ENCODE results near the gene RNASE12. TPM values are rescaled to one million over a fixed set of nuclear protein-coding genes. Genes with fewer than 3 reads are reported as not detected.

RNASE12 gene
- total and polyA plus RNA-seq, 8 donors, result not detected

DNA sequence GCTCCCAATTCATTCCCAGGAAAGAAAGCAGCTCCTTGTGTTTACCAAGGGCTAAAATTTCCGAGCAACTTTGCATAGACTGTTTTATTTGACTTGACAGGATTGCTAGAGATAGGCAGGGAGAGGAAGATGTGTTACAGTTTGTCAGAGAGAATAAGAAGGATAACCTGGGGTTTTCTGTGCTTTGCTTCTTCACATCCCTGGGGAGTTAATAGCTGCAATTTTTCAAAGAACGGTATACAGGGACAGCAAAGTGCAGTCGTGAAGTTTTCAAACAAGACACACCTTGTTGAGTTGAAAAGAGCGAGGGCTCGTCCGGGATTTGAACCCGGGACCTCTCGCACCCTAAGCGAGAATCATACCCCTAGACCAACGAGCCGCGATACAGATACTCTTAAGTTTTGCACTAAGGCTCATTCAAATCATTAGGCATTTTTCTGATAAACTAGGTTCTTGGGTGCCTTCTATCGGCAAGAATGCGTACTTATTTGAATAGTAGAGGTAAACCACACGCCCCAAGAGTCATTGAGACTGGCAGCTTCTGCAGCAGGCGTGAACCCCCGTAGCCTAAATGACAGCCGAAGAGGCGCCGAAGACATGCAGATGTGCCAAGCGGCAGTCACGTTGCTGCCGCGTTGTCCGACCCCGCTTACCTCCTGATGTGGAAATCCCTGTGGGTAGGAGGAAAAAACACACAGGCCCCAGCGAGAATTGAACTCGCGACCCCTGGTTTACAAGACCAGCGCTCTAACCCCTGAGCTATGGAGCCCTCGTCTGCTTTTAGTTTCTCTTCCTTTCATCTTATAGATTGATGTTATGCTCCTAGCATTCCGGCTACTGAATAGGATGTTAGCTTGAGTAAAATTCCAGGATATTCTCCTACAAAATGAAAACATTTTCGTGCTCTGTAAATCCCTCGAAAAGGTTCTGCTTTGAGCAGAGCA lies 22.2 kb upstream of the RNASE12 start:
- DNase-seq (peak; percentile 72 to 88 (median 81)), FAIRE-seq (no peak), ATAC-seq (peak; percentile 71 to 86 (median 80))
- H3K4me1 ChIP-seq, result peaks cover 0 to 8% (median 6%) of the 10 kb centered on the region in 3 donors
- H3K36me3 ChIP-seq, result no peaks in the 10 kb centered on the region
- peak overlapping the region in 3 of 4 donors; percentile 13 to 50 (median 36) for H3K4me3 ChIP-seq
- peak overlapping the region in 3 of 4 donors; percentile 6 to 75 (median 67) for H3K27ac ChIP-seq
- intact Hi-C loops (cut with DNase I), result loop anchor here in 1 of 3 donors (10.0 kb wide), 1 partner anchor 71 kb away; the partner anchor contains the start of genes ANG and RNASE4
- no peaks in the 10 kb centered on the region for H3K9me3 ChIP-seq
- no peaks in the 10 kb centered on the region for H3K27me3 ChIP-seq
- WGBS, 2 donors, result 0% methylated on average over 34 of the region's 34 CpGs
- TF ChIP-seq, protein P1, sequence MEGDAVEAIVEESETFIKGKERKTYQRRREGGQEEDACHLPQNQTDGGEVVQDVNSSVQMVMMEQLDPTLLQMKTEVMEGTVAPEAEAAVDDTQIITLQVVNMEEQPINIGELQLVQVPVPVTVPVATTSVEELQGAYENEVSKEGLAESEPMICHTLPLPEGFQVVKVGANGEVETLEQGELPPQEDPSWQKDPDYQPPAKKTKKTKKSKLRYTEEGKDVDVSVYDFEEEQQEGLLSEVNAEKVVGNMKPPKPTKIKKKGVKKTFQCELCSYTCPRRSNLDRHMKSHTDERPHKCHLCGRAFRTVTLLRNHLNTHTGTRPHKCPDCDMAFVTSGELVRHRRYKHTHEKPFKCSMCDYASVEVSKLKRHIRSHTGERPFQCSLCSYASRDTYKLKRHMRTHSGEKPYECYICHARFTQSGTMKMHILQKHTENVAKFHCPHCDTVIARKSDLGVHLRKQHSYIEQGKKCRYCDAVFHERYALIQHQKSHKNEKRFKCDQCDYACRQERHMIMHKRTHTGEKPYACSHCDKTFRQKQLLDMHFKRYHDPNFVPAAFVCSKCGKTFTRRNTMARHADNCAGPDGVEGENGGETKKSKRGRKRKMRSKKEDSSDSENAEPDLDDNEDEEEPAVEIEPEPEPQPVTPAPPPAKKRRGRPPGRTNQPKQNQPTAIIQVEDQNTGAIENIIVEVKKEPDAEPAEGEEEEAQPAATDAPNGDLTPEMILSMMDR (IDR thresholded peaks at IDR 0.05), result peak; percentile 47 to 61 (median 51)

DNA sequence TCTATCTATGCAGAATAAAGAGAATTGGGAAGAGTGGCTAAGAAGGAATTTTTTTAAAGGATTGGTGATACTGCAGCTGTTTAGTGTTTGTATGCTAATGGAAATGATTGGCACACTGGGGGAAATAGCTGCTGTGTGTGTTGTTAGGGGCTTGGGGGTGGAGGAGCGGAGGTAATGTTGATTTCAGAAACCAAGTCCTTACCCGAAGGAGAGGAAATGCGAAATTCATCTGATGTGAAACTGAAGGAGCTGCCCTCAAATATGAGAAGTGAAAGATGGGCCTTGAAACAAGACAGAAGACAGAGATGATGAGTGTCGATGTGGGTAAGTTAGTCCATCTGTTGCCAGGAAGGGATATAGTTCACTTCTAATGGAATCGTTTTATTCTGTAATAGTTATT lies 21.2 kb upstream of the RNASE12 start:
- WGBS, 2 donors, result 48 to 57% methylated on average over 5 of the region's 5 CpGs
- peak overlapping the region in 1 of 4 donors; percentile 2 for H3K27ac ChIP-seq

DNA sequence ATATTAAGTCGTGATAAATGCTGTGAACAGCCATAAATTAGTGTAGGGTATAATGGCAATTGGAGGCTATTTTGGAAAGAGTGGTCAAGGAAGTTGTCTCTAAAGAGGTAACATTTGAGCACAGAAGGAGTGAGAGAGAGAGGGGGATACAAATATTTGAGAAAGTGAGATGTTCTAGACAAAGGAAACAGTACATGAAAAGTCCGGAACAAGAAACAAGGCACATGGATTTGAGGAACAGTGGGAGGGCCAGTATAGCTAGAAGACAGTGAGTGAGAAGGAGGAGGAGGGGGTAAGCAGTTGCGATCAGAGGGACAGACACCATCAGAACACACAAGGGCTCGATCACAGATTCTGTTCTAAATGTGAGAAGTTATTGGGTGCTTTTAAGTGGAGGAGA lies 20.1 kb upstream of the RNASE12 start:
- 45 to 49% methylated on average over 4 of the region's 4 CpGs for WGBS, 2 donors
- TF ChIP-seq, protein P1 (IDR thresholded peaks at IDR 0.05), result no peak
- no peak for ATAC-seq
- Histone ChIP-seq H3K4me3 (no peak overlapping the region), H3K27me3 (no peaks in the 10 kb centered on the region), H3K27ac (no peak overlapping the region), H3K4me1 (peaks cover 0 to 8% (median 6%) of the 10 kb centered on the region in 3 donors), H3K9me3 (no peaks in the 10 kb centered on the region), H3K36me3 (no peaks in the 10 kb centered on the region)
- FAIRE-seq, result no peak
- intact Hi-C loops (cut with DNase I), result loop anchor here in 1 of 3 donors (10.0 kb wide), 1 partner anchor 74 kb away; the partner anchor contains the start of genes ANG and RNASE4
- DNase-seq, result no peak

More for the DNA sequence above, 21.2 kb upstream of the RNASE12 start:
- Histone ChIP-seq H3K9me3 (no peaks in the 10 kb centered on the region), H3K27me3 (no peaks in the 10 kb centered on the region), H3K4me3 (no peak overlapping the region), H3K36me3 (no peaks in the 10 kb centered on the region), H3K4me1 (peaks cover 0 to 8% (median 6%) of the 10 kb centered on the region in 3 donors)
- DNase-seq (no peak), ATAC-seq (no peak), FAIRE-seq (no peak)
- intact Hi-C loops (cut with DNase I), result loop anchor here in 1 of 3 donors (10.0 kb wide), 1 partner anchor 72 kb away; the partner anchor contains the start of genes ANG and RNASE4
- TF ChIP-seq, protein P1 (IDR thresholded peaks at IDR 0.05), result no peak

DNA sequence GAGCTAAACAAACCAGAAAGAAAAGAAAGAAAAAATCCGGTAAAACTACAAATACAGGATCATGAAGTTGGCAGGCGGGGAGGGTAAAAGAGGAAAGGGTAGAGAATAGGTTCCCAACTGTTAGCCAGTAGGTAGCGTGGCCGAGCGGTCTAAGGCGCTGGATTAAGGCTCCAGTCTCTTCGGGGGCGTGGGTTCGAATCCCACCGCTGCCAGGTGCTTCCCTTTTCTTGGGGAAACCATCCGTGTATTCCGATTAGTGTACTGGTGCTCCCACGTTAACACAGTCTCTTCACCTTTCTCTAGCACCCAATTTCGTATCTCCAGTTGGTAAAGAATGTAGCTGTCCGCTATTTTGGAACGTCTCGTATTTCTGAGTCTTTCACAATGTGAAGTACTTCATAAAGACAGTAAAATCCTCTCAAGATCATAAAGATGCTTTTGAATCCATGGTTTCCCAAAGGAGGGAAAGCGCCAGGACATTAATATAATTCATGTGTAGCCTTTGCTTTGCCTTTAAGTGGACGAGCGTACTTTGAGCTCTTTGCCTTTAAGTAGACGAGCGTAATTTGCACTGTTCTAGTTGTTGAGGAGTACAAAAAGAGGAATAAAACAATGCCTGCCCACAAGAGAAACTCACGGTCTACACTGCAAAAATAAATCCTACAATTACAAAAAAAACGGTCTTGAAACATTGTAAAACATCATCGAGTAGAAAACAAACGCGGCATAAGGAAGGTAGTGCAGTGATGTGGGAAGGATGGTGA lies 19.0 kb upstream of the RNASE12 start:
- intact Hi-C loops (cut with DNase I), result loop anchor here in 1 of 3 donors (10.0 kb wide), 1 partner anchor 75 kb away; the partner anchor contains the start of genes ANG and RNASE4
- peak overlapping the region in 3 of 4 donors; percentile 31 to 68 (median 54) for H3K27ac ChIP-seq
- H3K4me3 ChIP-seq, result peak overlapping the region; percentile 56 to 86 (median 78)
- DNase-seq (peak; percentile 73 to 86 (median 84)), ATAC-seq (peak; percentile 68 to 77 (median 72)), FAIRE-seq (no peak)
- H3K36me3 ChIP-seq, result no peaks in the 10 kb centered on the region
- peaks cover 0 to 8% (median 6%) of the 10 kb centered on the region in 3 donors for H3K4me1 ChIP-seq
- TF ChIP-seq, protein P1 (IDR thresholded peaks at IDR 0.05), result no peak
- H3K27me3 ChIP-seq, result no peaks in the 10 kb centered on the region
- 4 to 5% methylated on average over 27 of the region's 27 CpGs for WGBS, 2 donors
- no peaks in the 10 kb centered on the region for H3K9me3 ChIP-seq
